HepG2 (cell line): ENCODE results near the gene MST1R. TPM values are rescaled to one million over a fixed set of nuclear protein-coding genes. Genes with fewer than 3 reads are reported as not detected.

ENCODE experiments used
- ATAC-seq: fragments of 200-7000 bp; cut with Tn5 transposase; 3 replicates; pipeline ENCODE4 v1.9.1; 2020; ENCODE audit warnings: mild to moderate bottlenecking, moderate library complexity
- BruUV-seq: library from RNA; stranded (reverse); fragments of 400-500 nt; replicated peaks from 2 replicates; lab custom pipeline; 2021; lab: Mats Ljungman, UMichigan
- CTCF ChIA-PET: fragments of 300-600 bp; formaldehyde crosslinking; extraction: SDS; loops from one replicate; lab custom pipeline; 2021; ENCODE audit warnings: low total read pairs, inconsistent platforms, low intra/inter-chr PET ratio; lab: Yijun Ruan, JAX
- POLR2A ChIA-PET: fragments of 350-600 bp; sonication (Branson Sonifier 250); formaldehyde crosslinking; loops from one replicate; lab custom pipeline; 2020; ENCODE audit warnings: antibody characterized with exemption, inconsistent platforms; lab: Yijun Ruan, JAX
- DNase-seq: peaks from one replicate; pipeline ENCODE4 v3.0.0-alpha.2; 2015; ENCODE audit warnings: low spot score
- FAIRE-seq: peaks from 3 replicates; lab custom pipeline; 2011; peaks lifted over from hg19 to GRCh38; lab: Jason Lieb, UNC
- H2AFZ ChIP-seq: one replicate; pipeline ENCODE4 v1.6.1; 2011; ENCODE audit warnings: low read length, inconsistent platforms
- H3K27ac ChIP-seq: fragments of 300-600 bp; 3 replicates; pipeline ENCODE4 v1.8.0; 2011; ENCODE audit warnings: mixed run types, mild to moderate bottlenecking, mixed read lengths, low read length, inconsistent platforms; ENCODE audit not compliant: insufficient read depth; ENCODE audit errors: extremely low read length
- H3K27me3 ChIP-seq, 2 experiments: fragments of 200-600 bp in 1 of 2; 2 replicates in 1 of 2; 3 replicates in 1 of 2; pipeline versions ENCODE4 v1.6.0 to v1.8.0; 2011; ENCODE audit warnings: low read length in 2 of 2, mild to moderate bottlenecking in 2 of 2, moderate library complexity in 2 of 2, inconsistent platforms in 1 of 2; ENCODE audit not compliant: insufficient read depth in 2 of 2, control insufficient read depth in 1 of 2
- H3K36me3 ChIP-seq, 2 experiments: fragments of 200-600 bp in 1 of 2; replicated peaks in 1 of 2; 2 replicates in 1 of 2; 3 replicates in 1 of 2; pipeline versions ENCODE4 v1.5.1 to v1.8.0; 2011; ENCODE audit warnings: low read length in 2 of 2, inconsistent platforms in 1 of 2; ENCODE audit not compliant: insufficient read depth in 2 of 2, control insufficient read depth in 1 of 2
- H3K4me1 ChIP-seq: 2 replicates; pipeline ENCODE4 v1.5.1; 2012; ENCODE audit warnings: low read length, inconsistent platforms; ENCODE audit not compliant: insufficient read depth
- H3K4me2 ChIP-seq: 2 replicates; pipeline ENCODE4 v1.6.0; 2011; ENCODE audit warnings: low read depth, low read length, inconsistent platforms
- H3K4me3 ChIP-seq, 3 experiments: fragments of 200-600 bp in 1 of 3; sonication (generic), shearing (Covaris generic) in 1 of 3; replicated peaks in 1 of 3; 2 replicates each; pipeline ENCODE4 v1.5.1; 2011 to 2016; ENCODE audit warnings: low read length in 3 of 3, inconsistent platforms in 2 of 3, low read depth in 2 of 3, mild to moderate bottlenecking in 2 of 3, control low read depth in 1 of 3, mixed read lengths in 1 of 3; ENCODE audit not compliant: insufficient read depth in 1 of 3
- H3K79me2 ChIP-seq: one replicate; pipeline ENCODE4 v1.6.1; 2011; ENCODE audit warnings: low read length, inconsistent platforms; ENCODE audit not compliant: insufficient read depth
- H3K9ac ChIP-seq: 2 replicates; pipeline ENCODE4 v1.6.0; 2011; ENCODE audit warnings: mild to moderate bottlenecking, low read depth, low read length, inconsistent platforms; ENCODE audit not compliant: insufficient read depth
- H3K9me3 ChIP-seq: 2 replicates; pipeline ENCODE4 v1.5.1; 2012; ENCODE audit warnings: mild to moderate bottlenecking, low read length
- H4K20me1 ChIP-seq: 2 replicates; pipeline ENCODE4 v1.6.0; 2011; ENCODE audit warnings: inconsistent platforms, mild to moderate bottlenecking, low read length, moderate library complexity; ENCODE audit not compliant: insufficient read depth
- CC2D1A ChIP-seq: sonication (generic); formaldehyde crosslinking; IDR thresholded peaks from 2 replicates; pipeline ENCODE4 v1.8.1; 2023; ENCODE audit warnings: mild to moderate bottlenecking, missing genetic modification reagents
- GTF2F1 ChIP-seq: fragments of 150-350 bp; IDR thresholded peaks from 2 replicates; pipeline ENCODE4 v1.6.1; 2014; ENCODE audit warnings: low read length
- KLF11 ChIP-seq: IDR thresholded peaks from 2 replicates; pipeline ENCODE4 v1.6.1; 2016; ENCODE audit warnings: missing compliant biosample characterization
- MIER2 ChIP-seq: IDR thresholded peaks from 2 replicates; pipeline ENCODE4 v1.6.1; 2016; ENCODE audit warnings: missing biosample characterization, missing genetic modification reagents
- NR2F1 ChIP-seq, 2 experiments: fragments of 450-650 bp in 1 of 2; formaldehyde crosslinking in 1 of 2; IDR thresholded peaks; 2 replicates each; pipeline versions ENCODE4 v1.5.0 to v1.6.1; 2016 to 2020; ENCODE audit warnings: mild to moderate bottlenecking in 1 of 2, missing compliant biosample characterization in 1 of 2, missing genetic modification reagents in 1 of 2, moderate library complexity in 1 of 2
- PITX1 ChIP-seq: sonication (generic); formaldehyde crosslinking; IDR thresholded peaks from 2 replicates; pipeline ENCODE4 v1.5.1; 2020; ENCODE audit warnings: mild to moderate bottlenecking, missing genetic modification reagents
- WIZ ChIP-seq: sonication (generic); formaldehyde crosslinking; IDR thresholded peaks from 2 replicates; pipeline ENCODE4 v1.5.1; 2020; ENCODE audit warnings: mild to moderate bottlenecking, missing genetic modification reagents
- ZBTB34 ChIP-seq: sonication (generic); formaldehyde crosslinking; IDR thresholded peaks from 2 replicates; pipeline ENCODE4 v1.8.0; 2022; ENCODE audit warnings: mild to moderate bottlenecking, missing genetic modification reagents
- ZNF441 ChIP-seq: sonication (generic); formaldehyde crosslinking; IDR thresholded peaks from 2 replicates; pipeline ENCODE4 v1.7.0; 2021; ENCODE audit warnings: missing genetic modification reagents, borderline replicate concordance
- ZNF460 ChIP-seq: sonication (generic); formaldehyde crosslinking; IDR thresholded peaks from 2 replicates; pipeline ENCODE4 v1.5.1; 2020; ENCODE audit warnings: missing genetic modification reagents, mild to moderate bottlenecking, borderline replicate concordance
- ZNF503 ChIP-seq: sonication (generic); formaldehyde crosslinking; IDR thresholded peaks from 2 replicates; pipeline ENCODE4 v1.4.0; 2020; ENCODE audit warnings: missing genetic modification reagents
- ZSCAN12 ChIP-seq: sonication (generic); formaldehyde crosslinking; IDR thresholded peaks from 2 replicates; pipeline ENCODE4 v1.9.0; 2021; ENCODE audit warnings: mild to moderate bottlenecking, missing genetic modification reagents
- ZSCAN9 ChIP-seq: IDR thresholded peaks from 2 replicates; pipeline ENCODE4 v1.6.1; 2016; ENCODE audit warnings: borderline replicate concordance
- WGBS: methylation state at CpG from one replicate; pipeline ENCODE4 v1.1.6; 2017; ENCODE audit warnings: low lambda C conversion rate; 5-methylcytosine and 5-hydroxymethylcytosine counted together
- in situ Hi-C: cut with HindIII; loops from 2 replicates; pipeline ENCODE4 v1.10.0; 2017; ENCODE audit warnings: low pct_unique_long_range_greater_than_20kb; ENCODE audit not compliant: extremely low pct_ligation_motif_present
- intact Hi-C: fragments of 100-400 bp; cut with micrococcal nuclease; formaldehyde crosslinking; loops from one replicate; pipeline ENCODE4 v1.10.0; 2022; ENCODE audit not compliant: unreplicated experiment
- polyA plus RNA-seq, 8 experiments: library from polyadenylated mRNA; depleted of rRNA in 3 of 8; stranded (reverse) in 7 of 8; unstranded in 1 of 8; fragments of >200 nt; fragmentation: Illumina TruSeq in 4 of 8; extraction: Trizol in 4 of 8; gene quantifications; 2 replicates each; pipeline versions ENCODE4 v1.2.1 to v1.2.3, GENCODE V29; 2011 to 2016; ENCODE audit warnings: low read depth in 4 of 8, missing spikeins in 1 of 8, mixed read lengths in 1 of 8; ENCODE audit not compliant: insufficient read depth in 1 of 8
- total RNA-seq, 5 experiments: library from RNA; depleted of rRNA; stranded (reverse); fragments of >200 nt; fragmentation: Illumina TruSeq; extraction: Trizol; gene quantifications; 2 replicates each; pipeline ENCODE4 v1.2.3, GENCODE V29; 2016; ENCODE audit warnings: low read depth in 1 of 5

The MST1R gene
- total and polyA plus RNA-seq, 2 of the 13 experiments (the other 11 are each of a cell fraction or from before 2014, with no cell fraction given), result 0.11 to 0.77 TPM

GRCh38 chr3:49867871-49868321, 35.8 kb downstream of the MST1R start (continued):
- no peak for TF ChIP-seq CC2D1A (CRISPR knock-in tag)
- peak; percentile 79; the same call in 1 of the 2 replicates for TF ChIP-seq ZSCAN9 (CRISPR knock-in tag)
- TF ChIP-seq PITX1 (CRISPR knock-in tag), result 0 out of 2 replicates have a peak, but pooled peaks have one; percentile 23
- TF ChIP-seq WIZ, result peak; percentile 62; the same call in 1 of the 2 replicates
- TF ChIP-seq GTF2F1, result no peak
- TF ChIP-seq ZNF460 (CRISPR knock-in tag), result no peak
- TF ChIP-seq ZNF441 (CRISPR knock-in tag), result peak; percentile 56; the same call in 1 of the 2 replicates
- TF ChIP-seq ZSCAN12, result no peak
- 0 out of 2 replicates have a peak, but pooled peaks have one; percentile 43 for TF ChIP-seq KLF11 (CRISPR knock-in tag)
- TF ChIP-seq MIER2 (CRISPR knock-in tag), result peak; percentile 96

GRCh38 chr3:49867400-49867799, 36.3 kb downstream of the MST1R start:
- BruUV-seq, result no TSS peak
- Histone ChIP-seq H3K4me1 (peaks cover 13% of the 10 kb centered on the region), H3K79me2 (no peaks in the 10 kb centered on the region), H3K9ac (no peak overlapping the region), H3K9me3 (no peaks in the 10 kb centered on the region), H3K4me3 (no peak overlapping the region), H4K20me1 (no peaks in the 10 kb centered on the region), H3K4me2 (no peak overlapping the region), H2AFZ (no peak overlapping the region), H3K27me3 (peaks cover 3 to 70% of the 10 kb centered on the region in 2 experiments; a peak in 4 of 5 replicates), H3K36me3 (no peaks in the 10 kb centered on the region), H3K27ac (no peak overlapping the region)
- WGBS, result 13% methylated on average over 1 of the region's 1 CpG
- ATAC-seq (no peak), DNase-seq (no peak), FAIRE-seq (no peak)
- POLR2A ChIA-PET, result interaction anchor here (1.0 kb wide), 1 partner anchor 34 kb away, joined by 3 read pairs; no protein-coding TSS in a partner anchor
- CTCF ChIA-PET, result no interaction called here
- in situ Hi-C loops (no loop called here), intact Hi-C loops (no loop called here)
- no peak for TF ChIP-seq ZNF503 (CRISPR knock-in tag)
- TF ChIP-seq ZBTB34, result no peak
- no peak for TF ChIP-seq NR2F1 (CRISPR knock-in tag; IDR thresholded peaks at IDR 0.05)
